WTC11 (cell line): ENCODE data around the gene TACC2. TPM values are rescaled to one million over a fixed set of nuclear protein-coding genes. Genes with fewer than 3 reads are reported as not detected.

Experiments
- ATAC-seq: fragments of 200-7000 bp; cut with Tn5 transposase; 2 replicates; pipeline ENCODE4 v1.10.0; 2021; ENCODE audit warnings: mild to moderate bottlenecking, moderate library complexity
- CTCF ChIA-PET: fragments of 300-600 bp; sonication (Branson Sonifier 250); formaldehyde crosslinking; loops from one replicate; lab custom pipeline; 2021; ENCODE audit warnings: antibody characterized with exemption; lab: Charles Lee
- POLR2A ChIA-PET: fragments of 350-600 bp; sonication (Branson Sonifier 250); formaldehyde crosslinking; loops from one replicate; lab custom pipeline; 2021; ENCODE audit warnings: antibody characterized with exemption; lab: Charles Lee
- DNase-seq: peaks from one replicate; pipeline ENCODE4 v3.0.0; 2021; ENCODE audit warnings: low spot score
- H3K27ac Mint-ChIP-seq: 2 replicates; pipeline ENCODE4 v1.8.0; 2021; ENCODE audit warnings: mixed read lengths
- H3K27me3 Mint-ChIP-seq: 2 replicates; pipeline ENCODE4 v1.8.0; 2021; ENCODE audit warnings: low read depth, mild to moderate bottlenecking, moderate library complexity, mixed read lengths
- H3K36me3 Mint-ChIP-seq: 2 replicates; pipeline ENCODE4 v1.8.0; 2021; ENCODE audit warnings: mixed read lengths
- H3K4me1 Mint-ChIP-seq: 2 replicates; pipeline ENCODE4 v1.8.0; 2022; ENCODE audit warnings: mixed read lengths
- H3K4me3 Mint-ChIP-seq: 2 replicates; pipeline ENCODE4 v1.8.0; 2021; ENCODE audit warnings: mild to moderate bottlenecking, moderate library complexity, mixed read lengths
- H3K9me3 Mint-ChIP-seq: 2 replicates; pipeline ENCODE4 v1.8.0; 2021; ENCODE audit warnings: mixed read lengths
- AFF4 ChIP-seq: sonication (generic); formaldehyde crosslinking; IDR thresholded peaks from 2 replicates; pipeline ENCODE4 v1.8.1; 2023; ENCODE audit warnings: mild to moderate bottlenecking, missing genetic modification reagents, borderline replicate concordance
- AR ChIP-seq: fragments of 250-450 bp; sonication (Bioruptor Pico); IDR thresholded peaks from 2 replicates; pipeline ENCODE4 v1.9.0; 2021; ENCODE audit warnings: mild to moderate bottlenecking
- ATF1 ChIP-seq: sonication (generic); formaldehyde crosslinking; IDR thresholded peaks from 2 replicates; pipeline ENCODE4 v1.8.1; 2023; ENCODE audit warnings: mild to moderate bottlenecking, moderate library complexity, missing genetic modification reagents
- ATF3 ChIP-seq: sonication (generic); formaldehyde crosslinking; conservative IDR thresholded peaks from 2 replicates; pipeline ENCODE4 v1.8.1; 2022; ENCODE audit warnings: mild to moderate bottlenecking, missing genetic modification reagents
- ESRRA ChIP-seq: sonication (generic); formaldehyde crosslinking; IDR thresholded peaks from 2 replicates; pipeline ENCODE4 v1.8.1; 2022; ENCODE audit warnings: mild to moderate bottlenecking, missing genetic modification reagents, borderline replicate concordance
- ETV6 ChIP-seq: sonication (generic); formaldehyde crosslinking; IDR thresholded peaks from 2 replicates; pipeline ENCODE4 v1.8.1; 2022; ENCODE audit warnings: mild to moderate bottlenecking, missing genetic modification reagents
- FOXP4 ChIP-seq: sonication (generic); formaldehyde crosslinking; IDR thresholded peaks from 2 replicates; pipeline ENCODE4 v1.8.0; 2022; ENCODE audit warnings: mild to moderate bottlenecking, missing genetic modification reagents
- HMGA2 ChIP-seq: fragments of 250-450 bp; sonication (Bioruptor Pico); IDR thresholded peaks from 2 replicates; pipeline ENCODE4 v1.4.0; 2021; ENCODE audit warnings: mild to moderate bottlenecking, moderate library complexity
- JUN ChIP-seq: sonication (generic); formaldehyde crosslinking; IDR thresholded peaks from 2 replicates; pipeline ENCODE4 v1.8.0; 2023; ENCODE audit warnings: mild to moderate bottlenecking, missing genetic modification reagents
- KAT7 ChIP-seq: sonication (generic); formaldehyde crosslinking; IDR thresholded peaks from 2 replicates; pipeline ENCODE4 v1.8.1; 2023; ENCODE audit warnings: missing genetic modification reagents, mild to moderate bottlenecking, borderline replicate concordance
- TP53 ChIP-seq: sonication (generic); formaldehyde crosslinking; IDR thresholded peaks from 2 replicates; pipeline ENCODE4 v1.8.1; 2023; ENCODE audit warnings: mild to moderate bottlenecking, missing genetic modification reagents
- ZMAT4 ChIP-seq: fragments of 250-450 bp; sonication (Bioruptor Pico); IDR thresholded peaks from 2 replicates; pipeline ENCODE4 v1.9.0; 2021; ENCODE audit warnings: mild to moderate bottlenecking
- ZNF138 ChIP-seq: sonication (generic); formaldehyde crosslinking; conservative IDR thresholded peaks from 2 replicates; pipeline ENCODE4 v1.8.1; 2022; ENCODE audit warnings: mild to moderate bottlenecking, moderate library complexity, missing genetic modification reagents
- ZNF396 ChIP-seq: fragments of 250-450 bp; sonication (Bioruptor Pico); IDR thresholded peaks from 2 replicates; pipeline ENCODE4 v1.8.0; 2021; ENCODE audit warnings: mild to moderate bottlenecking, moderate library complexity, borderline replicate concordance
- ZNF423 ChIP-seq: fragments of 250-450 bp; sonication (Bioruptor Pico); IDR thresholded peaks from 2 replicates; pipeline ENCODE4 v2.1.2; 2022; ENCODE audit warnings: mild to moderate bottlenecking, moderate library complexity
- ZNF671 ChIP-seq: fragments of 250-450 bp; sonication (Bioruptor Pico); IDR thresholded peaks from 2 replicates; pipeline ENCODE4 v1.8.0; 2021; ENCODE audit warnings: mild to moderate bottlenecking
- total RNA-seq: library from RNA; stranded (reverse); gene quantifications from 3 replicates; pipeline ENCODE4 v1.2.3, GENCODE V29; 2021

The TACC2 gene
- total RNA-seq, 1 experiment from 2014 or later: 28.9 TPM

GRCh38 chr10:122265896-122266295 lies 276.9 kb downstream of the TACC2 start:
- Mint-ChIP-seq H3K9me3 (peaks cover 21% of the 10 kb centered on the region), H3K4me1 (peaks cover 5% of the 10 kb centered on the region), H3K36me3 (peaks cover 23% of the 10 kb centered on the region), H3K4me3 (no peak overlapping the region), H3K27me3 (no peaks in the 10 kb centered on the region; the same call in 1 of the 2 replicates)
- POLR2A ChIA-PET: no interaction called here
- ATAC-seq (no peak), DNase-seq (no peak)
- CTCF ChIA-PET: no interaction called here
- TF ChIP-seq ATF1 (CRISPR knock-in tag): no peak
- no peak for TF ChIP-seq ZNF423 (CRISPR knock-in tag)
- no peak for TF ChIP-seq ZMAT4 (CRISPR knock-in tag)
- no peak for TF ChIP-seq KAT7 (CRISPR knock-in tag)
- no peak for TF ChIP-seq ATF3 (CRISPR knock-in tag)
- no peak for TF ChIP-seq HMGA2 (CRISPR knock-in tag)
- no peak for TF ChIP-seq ZNF138
- TF ChIP-seq JUN (CRISPR knock-in tag): no peak
- no peak for TF ChIP-seq ETV6 (CRISPR knock-in tag)
- no peak for TF ChIP-seq ESRRA (CRISPR knock-in tag)
- no peak for TF ChIP-seq TP53
- no peak for TF ChIP-seq FOXP4 (CRISPR knock-in tag)
- TF ChIP-seq ZNF671 (CRISPR knock-in tag): no peak
- no peak for TF ChIP-seq ZNF396
- no peak for TF ChIP-seq AFF4
- no peak for TF ChIP-seq AR
- TF ChIP-seq, all 79 proteins: peak for 0
- H3K27ac Mint-ChIP-seq: no peak overlapping the region
